Mononuclear cell (primary cell): ENCODE measurements around the gene SH2D6. TPM values are rescaled to one million over a fixed set of nuclear protein-coding genes. Genes with fewer than 3 reads are reported as not detected.

Experiments used
- H3K27me3 ChIP-seq: 2 replicates; pipeline ENCODE4 v1.6.0; 2011; ENCODE audit warnings: low read length, control low read depth; ENCODE audit not compliant: insufficient read depth
- H3K4me1 ChIP-seq: 2 replicates; pipeline ENCODE4 v1.5.1; 2011; ENCODE audit warnings: mild to moderate bottlenecking, low read length, control low read depth; ENCODE audit not compliant: insufficient read depth
- H3K4me3 ChIP-seq: 2 replicates; pipeline ENCODE4 v1.5.1; 2011; ENCODE audit warnings: mild to moderate bottlenecking, low read length, moderate library complexity
- H3K9me3 ChIP-seq: 2 replicates; pipeline ENCODE4 v1.5.1; 2011; ENCODE audit warnings: low read depth, mild to moderate bottlenecking, control low read depth, low read length
- total RNA-seq: library from RNA; depleted of rRNA; stranded (reverse); fragments of >200 nt; gene quantifications from one replicate; pipeline ENCODE4 v1.2.3, GENCODE V29; 2012

Gene SH2D6
- total RNA-seq, 1 donor = 0.42 TPM

DNA sequence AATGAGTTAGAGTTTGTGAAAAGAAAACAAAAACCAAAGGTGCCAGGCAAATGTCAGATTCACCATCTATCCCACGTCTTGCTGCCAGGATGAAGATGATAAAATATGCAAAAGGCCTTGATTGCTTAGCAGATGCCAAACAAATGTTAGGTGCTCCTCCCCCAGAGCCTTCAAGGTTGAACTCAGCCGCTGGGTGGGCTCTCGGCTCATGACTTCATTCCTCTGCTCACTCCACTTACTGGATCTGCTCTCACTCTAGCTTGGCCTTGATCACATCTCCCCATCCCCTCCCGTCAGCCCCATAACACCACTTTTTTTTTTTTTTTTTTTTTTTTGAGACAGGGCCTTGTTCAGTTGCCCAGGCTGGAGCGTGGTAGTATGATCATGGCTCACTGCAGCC lies 38.5 kb downstream of the SH2D6 start:
- H3K4me3 ChIP-seq = no peak overlapping the region
- no peaks in the 10 kb centered on the region for H3K9me3 ChIP-seq
- H3K27me3 ChIP-seq = no peaks in the 10 kb centered on the region
- no peaks in the 10 kb centered on the region for H3K4me1 ChIP-seq

DNA sequence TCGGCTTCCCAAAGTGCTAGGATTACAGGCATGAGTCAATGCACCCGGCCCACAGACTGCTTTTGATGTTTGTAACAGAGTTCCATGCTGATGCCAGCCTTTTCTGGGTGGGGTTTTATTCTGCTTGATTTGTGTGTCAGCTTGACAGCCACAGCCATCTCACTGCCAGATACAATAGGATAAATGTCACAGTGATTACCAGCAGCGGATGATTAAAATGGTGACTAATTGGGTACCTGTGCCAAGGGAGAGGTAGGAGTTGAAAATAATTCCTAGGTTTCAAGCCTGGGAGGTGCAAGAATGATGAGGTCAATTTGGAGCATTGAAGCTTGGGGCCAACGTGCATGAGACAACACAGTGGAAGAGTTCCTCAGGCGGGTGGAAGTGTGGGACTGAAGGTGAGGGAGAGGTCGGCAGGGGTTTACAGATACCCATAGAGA lies 39.4 kb downstream of the SH2D6 start:
- Histone ChIP-seq H3K4me1 (no peaks in the 10 kb centered on the region), H3K9me3 (no peaks in the 10 kb centered on the region), H3K27me3 (no peaks in the 10 kb centered on the region), H3K4me3 (no peak overlapping the region)

DNA sequence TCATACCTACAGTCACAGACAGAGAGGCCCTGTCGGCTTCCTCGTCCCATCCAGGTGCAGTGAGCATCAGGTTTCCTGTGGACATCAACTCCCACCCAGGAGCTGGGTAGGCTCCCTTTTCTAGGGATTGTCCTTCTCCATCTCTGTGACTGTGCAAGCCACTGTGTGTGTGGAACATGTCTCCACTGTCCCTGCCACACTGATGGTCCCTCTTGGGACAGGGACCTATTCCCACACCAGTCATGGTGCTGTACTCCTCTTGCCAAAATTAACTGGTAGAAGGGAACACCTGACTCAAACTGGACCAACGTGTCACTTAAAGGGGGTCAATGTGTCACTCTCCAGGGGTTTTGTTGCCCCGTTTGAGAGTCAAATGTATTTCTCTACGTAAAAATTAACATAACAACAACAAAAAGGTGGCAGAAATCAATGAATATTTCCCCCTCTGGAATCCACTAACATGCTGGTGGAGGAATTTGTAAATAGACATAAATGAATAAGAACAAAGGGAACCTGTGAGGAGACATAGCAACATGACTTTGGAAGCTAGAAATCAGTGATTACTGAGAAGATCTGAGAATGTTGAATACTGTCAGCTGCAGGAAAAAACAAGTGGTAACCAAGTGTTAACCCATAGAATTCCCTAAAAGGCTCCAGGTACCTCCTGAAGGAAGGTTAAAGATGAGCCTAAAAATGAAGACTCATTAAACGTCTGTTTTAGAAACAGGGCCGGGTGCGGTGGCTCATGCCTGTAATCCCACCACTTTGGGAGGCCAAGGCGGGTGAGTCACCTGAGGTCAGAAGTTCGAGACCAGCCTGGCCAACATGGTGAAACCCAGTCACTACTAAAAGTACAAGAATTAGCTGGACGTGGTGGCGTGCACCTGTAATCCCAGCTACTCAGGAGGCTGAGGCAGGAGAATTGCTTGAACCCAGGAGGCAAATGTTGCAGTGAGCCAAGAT lies 40.4 kb downstream of the SH2D6 start:
- H3K9me3 ChIP-seq = no peaks in the 10 kb centered on the region
- no peaks in the 10 kb centered on the region for H3K27me3 ChIP-seq
- no peak overlapping the region for H3K4me3 ChIP-seq
- H3K4me1 ChIP-seq = no peaks in the 10 kb centered on the region

DNA sequence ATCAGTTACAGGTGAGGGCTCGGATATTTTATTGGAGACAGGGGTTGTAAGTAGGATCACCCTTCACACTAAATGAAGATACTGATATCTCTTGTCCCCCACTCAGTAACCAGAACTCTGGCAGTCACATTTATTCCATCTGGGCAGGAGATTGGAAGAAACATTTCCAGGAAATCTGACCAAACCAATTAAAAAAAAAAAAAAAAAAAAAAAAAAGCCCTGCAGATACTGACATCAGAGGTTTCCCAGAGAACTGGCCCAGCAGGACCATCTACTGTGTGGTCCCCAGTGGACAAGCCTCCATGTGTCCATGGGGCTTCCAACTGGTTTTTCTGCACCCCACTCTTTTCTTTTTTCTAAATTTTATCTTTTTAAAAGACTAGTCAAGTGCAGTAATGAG lies 41.3 kb downstream of the SH2D6 start:
- H3K27me3 ChIP-seq = no peaks in the 10 kb centered on the region
- H3K4me3 ChIP-seq = no peak overlapping the region
- H3K4me1 ChIP-seq = no peaks in the 10 kb centered on the region
- H3K9me3 ChIP-seq = no peaks in the 10 kb centered on the region

DNA sequence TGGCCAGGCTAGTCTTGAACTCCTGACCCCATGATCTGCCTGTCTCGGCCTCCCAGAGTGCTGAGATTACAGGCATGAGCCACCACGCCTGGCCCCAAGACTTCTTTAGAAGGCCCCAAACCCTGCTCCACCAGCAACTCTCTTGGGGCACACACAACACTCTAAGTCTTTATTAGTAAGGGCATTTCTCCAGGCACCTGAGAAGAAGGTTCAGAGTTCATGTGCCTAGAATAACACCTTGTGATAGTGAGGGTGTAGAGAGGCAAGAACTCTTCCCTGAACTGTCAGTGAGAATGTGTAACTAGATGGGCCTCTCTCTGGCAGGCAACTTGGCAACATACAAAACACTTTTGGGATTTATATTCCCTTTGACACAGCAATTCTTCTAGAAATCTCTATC lies 43.8 kb downstream of the SH2D6 start:
- Histone ChIP-seq H3K4me1 (no peaks in the 10 kb centered on the region), H3K27me3 (no peaks in the 10 kb centered on the region), H3K4me3 (no peak overlapping the region), H3K9me3 (no peaks in the 10 kb centered on the region)

DNA sequence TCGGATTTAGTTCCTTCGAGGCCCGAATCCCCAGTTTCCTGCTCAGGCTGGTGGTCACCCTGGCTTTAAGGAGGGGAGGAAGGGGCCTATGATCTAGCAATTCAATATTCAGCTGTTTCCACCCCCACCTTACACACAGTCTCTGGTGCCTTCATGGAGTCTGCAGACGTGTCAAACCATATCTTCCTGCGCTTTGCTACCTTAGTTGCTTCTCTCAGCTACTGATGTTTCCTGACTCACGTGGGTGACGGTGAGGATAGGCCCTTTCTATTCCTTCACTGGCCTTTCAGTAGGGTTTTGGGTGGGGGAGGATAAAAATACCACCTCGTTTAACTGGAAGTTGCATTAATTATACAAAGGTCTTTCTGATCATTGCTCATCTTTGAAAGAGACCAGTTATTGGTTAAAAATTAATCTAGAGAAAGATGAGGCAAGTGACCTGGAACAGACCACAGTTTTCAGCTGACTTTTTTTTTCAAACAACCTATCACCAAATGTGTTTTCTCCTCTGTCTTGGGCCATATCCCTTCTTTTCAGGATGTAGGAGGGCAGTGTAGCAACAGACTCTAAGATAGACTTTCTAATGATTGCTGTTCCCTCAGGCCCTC lies 49.7 kb downstream of the SH2D6 start:
- Histone ChIP-seq H3K9me3 (no peaks in the 10 kb centered on the region), H3K4me3 (no peak overlapping the region), H3K4me1 (peaks cover 10% of the 10 kb centered on the region), H3K27me3 (no peaks in the 10 kb centered on the region)

DNA sequence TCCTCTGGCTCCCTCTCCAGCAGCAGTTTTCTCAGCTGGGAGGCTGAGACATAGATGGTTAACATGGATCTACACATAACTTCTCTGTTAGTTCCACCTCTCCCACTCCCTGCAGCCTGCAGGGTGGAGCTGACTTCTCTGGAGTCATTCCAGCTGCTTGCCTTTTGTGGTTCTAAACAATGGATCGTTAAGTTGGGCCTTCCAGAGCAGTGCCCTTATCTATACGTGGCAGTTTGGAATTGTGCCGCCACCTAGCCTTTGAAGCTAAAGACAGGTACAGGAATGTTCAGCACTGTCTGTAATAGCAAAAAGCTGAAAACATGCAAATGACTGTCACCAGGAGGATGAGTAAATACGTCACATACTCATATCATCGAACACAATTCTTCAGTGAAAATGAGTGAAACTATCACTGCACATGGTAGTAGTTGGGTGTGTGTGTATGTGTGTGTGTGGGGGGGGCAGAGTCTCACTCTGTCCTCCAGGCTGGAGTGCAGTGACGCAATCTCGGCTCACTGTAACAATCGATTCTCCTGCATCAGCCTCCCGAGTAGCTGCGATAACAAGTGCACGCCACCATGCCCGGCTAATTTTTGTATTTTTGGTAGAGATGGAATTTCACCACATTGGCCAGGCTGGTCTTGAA lies 50.3 kb downstream of the SH2D6 start:
- Histone ChIP-seq H3K4me1 (peaks cover 10% of the 10 kb centered on the region), H3K9me3 (no peaks in the 10 kb centered on the region), H3K4me3 (no peak overlapping the region), H3K27me3 (no peaks in the 10 kb centered on the region)

DNA sequence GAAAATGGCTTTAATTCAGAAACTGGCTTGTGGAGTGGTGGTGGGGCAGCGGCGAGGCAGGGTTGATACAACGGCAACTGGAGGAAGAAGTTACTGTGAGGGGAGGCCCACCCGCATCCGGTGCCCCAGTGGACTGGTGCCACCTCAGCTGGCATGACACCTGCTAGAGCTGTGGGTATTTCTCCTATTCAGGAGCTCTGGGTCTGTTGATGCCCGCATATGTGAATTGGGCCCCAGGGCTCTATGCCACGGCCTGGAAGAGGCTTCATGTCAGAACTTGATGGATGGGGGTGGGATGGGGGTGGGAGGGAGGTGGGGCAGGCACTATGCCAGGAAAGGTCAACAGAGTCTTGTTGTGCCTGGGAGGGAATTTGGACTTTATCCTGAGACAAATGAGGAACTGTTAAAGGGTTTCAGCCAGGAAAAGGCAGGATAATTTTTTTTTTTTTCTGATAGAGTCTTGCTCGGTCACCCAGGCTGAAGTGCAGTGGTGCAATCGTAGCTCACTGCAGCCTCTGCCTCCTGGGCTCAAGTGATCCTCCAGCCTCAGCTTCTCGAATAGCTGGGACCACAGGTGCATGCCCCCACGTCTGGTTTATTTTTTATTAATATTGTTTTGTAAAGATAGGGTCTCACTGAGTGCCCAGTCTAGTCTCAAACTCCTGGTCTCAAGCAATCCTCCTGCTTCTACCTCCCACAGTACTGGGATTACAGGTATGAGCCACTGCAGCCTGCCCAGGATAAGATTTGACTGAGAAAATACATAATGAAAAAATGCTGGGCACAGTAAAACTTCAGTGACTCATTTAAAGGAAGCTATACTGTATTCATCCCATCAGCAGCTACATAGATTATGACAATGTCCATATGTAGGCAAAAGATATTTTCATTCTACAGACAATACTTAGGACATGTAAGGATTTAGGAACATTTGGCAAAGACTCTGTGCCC lies 52.6 kb downstream of the SH2D6 start:
- Histone ChIP-seq H3K4me3 (no peak overlapping the region), H3K9me3 (no peaks in the 10 kb centered on the region), H3K27me3 (no peaks in the 10 kb centered on the region), H3K4me1 (peaks cover 10% of the 10 kb centered on the region)

DNA sequence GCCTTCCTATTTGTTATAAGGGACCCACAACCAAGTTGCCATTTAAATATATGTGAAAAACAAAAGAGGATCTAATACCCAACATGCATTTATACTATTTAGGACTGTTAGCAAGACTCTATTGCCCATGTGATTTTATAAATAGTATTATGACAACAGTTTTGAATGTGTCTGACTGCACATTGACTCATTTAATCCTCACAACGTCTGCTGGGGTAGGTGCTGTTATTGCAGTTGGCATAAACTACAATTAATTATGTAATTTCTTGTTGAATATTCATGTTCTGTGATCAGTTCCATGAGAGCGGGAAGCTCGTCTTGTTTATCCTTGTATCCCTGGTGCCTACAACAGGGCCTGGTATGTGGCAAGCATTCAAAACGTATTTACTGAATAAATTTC lies 53.7 kb downstream of the SH2D6 start:
- Histone ChIP-seq H3K4me3 (no peak overlapping the region), H3K9me3 (no peaks in the 10 kb centered on the region), H3K4me1 (peaks cover 10% of the 10 kb centered on the region), H3K27me3 (no peaks in the 10 kb centered on the region)

DNA sequence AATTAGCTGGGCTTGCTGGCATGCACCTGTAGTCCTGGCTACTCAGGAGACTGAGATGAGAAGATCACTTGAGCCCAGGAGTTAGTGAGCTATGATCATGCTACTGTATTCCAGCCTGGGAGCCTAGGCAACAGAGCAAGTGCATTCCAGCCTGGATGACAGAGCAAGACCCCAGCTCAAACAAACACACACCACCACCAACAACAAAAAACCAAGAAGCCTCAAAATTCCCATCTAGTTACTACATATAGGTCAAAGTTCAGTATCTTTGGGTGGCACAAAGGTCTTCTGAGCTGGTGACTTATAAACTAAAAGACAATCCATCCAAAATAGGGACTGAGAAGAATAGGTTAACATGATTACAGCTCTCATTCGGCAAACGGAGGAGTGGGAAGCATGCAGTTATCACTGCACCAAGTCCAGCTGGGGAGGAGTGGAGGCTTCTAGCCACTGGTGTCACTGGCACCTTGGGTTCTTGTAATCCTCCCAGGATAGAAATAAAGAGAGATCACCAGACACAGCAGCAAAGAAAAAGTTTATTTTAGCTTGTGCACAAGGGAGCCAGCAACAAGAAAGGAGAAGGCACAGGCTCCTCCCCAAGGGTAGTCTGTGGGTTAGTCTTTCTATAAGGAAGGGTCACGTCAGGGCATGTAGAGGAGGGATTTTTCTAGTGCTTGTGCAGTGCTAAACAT lies 57.4 kb downstream of the SH2D6 start:
- Histone ChIP-seq H3K27me3 (no peaks in the 10 kb centered on the region), H3K9me3 (no peaks in the 10 kb centered on the region), H3K4me1 (peaks cover 7% of the 10 kb centered on the region), H3K4me3 (no peak overlapping the region)

DNA sequence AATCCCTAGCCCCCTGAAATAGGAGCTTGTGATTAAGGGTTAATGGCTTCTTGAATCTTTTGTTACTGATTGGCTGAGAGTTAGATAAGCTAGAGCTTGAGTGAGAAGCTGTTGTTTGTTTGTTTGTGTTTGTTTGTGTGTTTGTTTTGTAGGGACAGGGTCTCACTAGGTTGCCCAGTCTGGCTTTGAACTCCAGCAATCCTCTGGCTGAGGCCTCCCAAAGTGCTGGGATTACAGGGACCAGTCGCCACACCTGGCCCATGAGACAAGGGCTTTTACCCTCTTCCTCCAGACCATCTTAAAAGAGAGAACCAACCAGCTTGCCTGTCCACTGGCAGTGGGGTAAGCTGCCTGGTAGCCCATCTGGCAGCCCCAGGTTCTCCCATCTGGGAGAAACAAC lies 58.1 kb downstream of the SH2D6 start:
- Histone ChIP-seq H3K4me1 (peaks cover 1% of the 10 kb centered on the region), H3K9me3 (no peaks in the 10 kb centered on the region), H3K27me3 (no peaks in the 10 kb centered on the region), H3K4me3 (no peak overlapping the region)

DNA sequence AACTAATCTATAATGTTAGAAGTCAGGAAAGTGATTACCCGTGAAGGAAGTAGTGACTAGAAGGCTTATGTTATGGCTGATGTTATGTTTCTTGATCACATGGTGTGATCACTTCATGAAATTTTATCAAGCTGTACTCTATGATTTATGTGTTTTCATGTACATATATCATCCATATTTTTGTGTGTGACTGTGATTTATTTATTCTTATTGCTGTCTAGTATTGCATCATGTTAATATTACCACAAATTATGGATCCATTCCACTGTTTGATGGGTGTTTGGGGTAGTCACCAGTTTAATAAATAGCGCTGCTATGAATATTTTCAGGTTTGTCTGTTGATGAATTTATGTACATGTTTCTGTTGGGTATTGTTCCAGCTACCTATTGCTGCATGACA lies 59.4 kb downstream of the SH2D6 start:
- Histone ChIP-seq H3K4me1 (no peaks in the 10 kb centered on the region), H3K4me3 (no peak overlapping the region), H3K9me3 (no peaks in the 10 kb centered on the region), H3K27me3 (no peaks in the 10 kb centered on the region)

DNA sequence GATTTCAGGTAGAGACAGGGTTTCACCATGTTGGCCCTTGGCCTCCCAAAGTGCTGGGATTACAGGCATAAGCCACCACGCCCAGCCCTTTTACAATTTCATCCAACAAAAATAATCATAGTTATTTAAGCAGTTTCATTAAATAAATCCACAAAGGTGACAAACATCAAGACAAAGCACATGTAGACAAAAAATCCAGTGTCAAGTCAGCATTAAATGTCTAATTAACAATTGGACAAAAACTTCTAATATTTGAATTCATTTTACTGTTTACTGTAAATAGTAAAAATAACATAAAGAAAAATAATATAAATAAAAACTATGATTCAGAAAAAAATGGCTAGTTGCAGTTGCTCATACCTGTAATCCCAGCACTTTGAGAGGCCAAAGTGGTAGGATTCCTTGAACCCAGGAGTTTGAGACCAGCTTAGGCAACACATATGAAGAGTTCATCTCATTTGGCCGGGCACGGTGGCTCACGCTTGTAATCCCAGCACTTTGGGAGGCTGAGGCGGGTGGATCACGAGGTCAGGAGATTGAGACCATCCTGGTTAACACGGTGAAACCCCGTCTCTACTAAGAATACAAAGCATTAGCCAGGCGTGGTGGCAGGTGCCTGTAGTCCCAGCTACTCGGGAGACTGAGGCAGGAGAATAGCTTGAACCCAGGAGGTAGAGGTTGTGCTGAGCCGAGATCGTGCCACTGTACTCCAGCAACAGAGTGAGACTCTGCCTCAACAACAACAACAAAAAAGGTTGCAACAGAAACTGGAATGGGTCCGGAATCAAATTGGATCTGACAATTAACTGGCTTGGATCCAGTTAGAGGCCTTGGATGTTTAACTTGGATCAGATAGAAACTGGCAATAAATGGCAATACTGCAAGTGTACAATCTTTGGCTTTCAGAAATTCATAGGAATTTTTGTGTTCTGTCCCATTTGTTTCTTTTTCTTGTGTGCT lies 63.6 kb downstream of the SH2D6 start:
- Histone ChIP-seq H3K4me1 (peaks cover 5% of the 10 kb centered on the region), H3K9me3 (no peaks in the 10 kb centered on the region), H3K27me3 (no peaks in the 10 kb centered on the region), H3K4me3 (no peak overlapping the region)
